Measurements from ENCODE around the gene TBC1D22A.
"Not testable (repeated sequence)": the region's sequence is repeated elsewhere in the genome, so short reads cannot be mapped to it uniquely, and the experiment has no call there.

Gene TBC1D22A, protein sequence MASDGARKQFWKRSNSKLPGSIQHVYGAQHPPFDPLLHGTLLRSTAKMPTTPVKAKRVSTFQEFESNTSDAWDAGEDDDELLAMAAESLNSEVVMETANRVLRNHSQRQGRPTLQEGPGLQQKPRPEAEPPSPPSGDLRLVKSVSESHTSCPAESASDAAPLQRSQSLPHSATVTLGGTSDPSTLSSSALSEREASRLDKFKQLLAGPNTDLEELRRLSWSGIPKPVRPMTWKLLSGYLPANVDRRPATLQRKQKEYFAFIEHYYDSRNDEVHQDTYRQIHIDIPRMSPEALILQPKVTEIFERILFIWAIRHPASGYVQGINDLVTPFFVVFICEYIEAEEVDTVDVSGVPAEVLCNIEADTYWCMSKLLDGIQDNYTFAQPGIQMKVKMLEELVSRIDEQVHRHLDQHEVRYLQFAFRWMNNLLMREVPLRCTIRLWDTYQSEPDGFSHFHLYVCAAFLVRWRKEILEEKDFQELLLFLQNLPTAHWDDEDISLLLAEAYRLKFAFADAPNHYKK
- long read RNA-seq, donor 1, partial matches to known transcripts, result 0 of 3 reads
- long read RNA-seq, donor 1, other reads (novel, unspliced or antisense), result 0 of 3 reads
- long read RNA-seq, donor 2, partial matches to known transcripts, result 0 of 3 reads
- long read RNA-seq, donor 2, other reads (novel, unspliced or antisense), result 0 of 3 reads
- long read RNA-seq, donor 3, result 0 reads
- long read RNA-seq, donor 4, partial matches to known transcripts, result 0 of 1 reads
- long read RNA-seq, donor 4, other reads (novel, unspliced or antisense), result 0 of 1 reads
- long read RNA-seq, donor 5, partial matches to known transcripts, result 0 of 2 reads
- long read RNA-seq, donor 5, other reads (novel, unspliced or antisense), result 0 of 2 reads
- long read RNA-seq, donor 6, partial matches to known transcripts, result 0 of 2 reads
- long read RNA-seq, donor 6, other reads (novel, unspliced or antisense), result 0 of 2 reads
- long read RNA-seq, donor 7, partial matches to known transcripts, result 14 of 15 reads
- long read RNA-seq, donor 7, other reads (novel, unspliced or antisense), result 0 of 15 reads
- long read RNA-seq, donor 8, partial matches to known transcripts, result 0 of 2 reads
- long read RNA-seq, donor 8, other reads (novel, unspliced or antisense), result 0 of 2 reads

GRCh38 chr22:46762238-46763050 is at the start of gene TBC1D22A:
Gene TBC1D22A, plus strand, starts transcription at chr22:46762650. Its CDS starts 137 bp downstream, at chr22:46762787.
- peak; percentile 89 for DNase-seq

DNA sequence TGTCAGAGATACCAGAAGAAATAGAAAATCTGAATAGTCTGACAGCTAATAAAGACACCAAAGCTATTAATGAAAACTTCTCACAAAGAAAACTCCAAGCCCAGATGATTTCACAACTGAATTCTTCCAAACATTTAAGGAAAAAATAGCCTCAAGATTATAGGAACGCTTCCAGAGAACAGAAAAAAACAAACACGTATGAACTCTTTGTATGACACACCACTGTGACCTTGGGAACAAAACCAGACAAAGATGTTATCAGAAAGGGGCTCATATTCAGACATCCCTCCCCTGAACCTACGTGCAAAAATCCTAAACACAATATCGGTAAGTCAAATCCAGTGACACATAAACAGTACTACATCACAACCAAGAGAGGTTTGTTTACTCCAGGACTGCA is 47.9 kb upstream of the TBC1D22A start:
- DNase-seq, result no peak

DNA sequence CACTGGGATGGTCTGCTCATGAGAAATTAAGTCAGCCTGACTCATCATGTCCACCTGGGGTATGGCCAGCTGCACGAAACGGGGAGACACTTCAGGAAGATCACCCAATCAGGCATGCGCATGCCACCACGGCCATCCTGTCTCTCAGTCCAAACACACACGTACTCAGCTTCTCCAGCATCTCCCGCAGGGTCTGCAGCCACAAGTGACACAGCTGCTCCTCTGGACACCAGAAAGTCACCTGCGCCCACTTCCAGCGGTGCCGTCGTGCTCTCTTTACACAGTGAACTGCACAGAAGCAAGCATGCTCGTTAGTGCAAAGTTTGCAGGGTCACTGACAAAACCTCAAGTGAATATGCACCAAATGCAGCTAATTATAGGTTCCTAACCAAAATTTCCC is 42.5 kb upstream of the TBC1D22A start:
- DNase-seq, result no peak

GRCh38 chr22:46721501-46722085 is 40.9 kb upstream of the TBC1D22A start:
- DNase-seq, result no peak

DNA sequence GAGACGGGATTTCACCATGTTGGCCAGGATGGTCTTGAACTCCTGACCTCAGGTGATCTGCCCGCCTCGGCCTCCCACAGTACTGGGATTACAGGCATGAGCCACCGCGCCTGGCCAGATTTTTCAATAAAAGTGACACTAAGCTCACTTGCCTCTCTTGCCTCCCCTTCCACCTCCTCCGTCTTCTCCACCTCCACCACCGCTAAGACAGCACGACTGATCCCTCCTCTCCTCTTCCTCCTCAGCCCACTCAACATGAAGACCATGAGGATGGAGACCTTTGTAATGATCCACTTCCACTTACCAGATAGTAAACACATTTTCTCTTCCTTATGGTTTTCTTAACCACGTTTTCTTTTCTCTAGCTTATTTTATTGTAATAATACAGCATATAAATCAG is 38.6 kb upstream of the TBC1D22A start:
- DNase-seq, result no peak

- no peak for DNase-seq
Measured at GRCh38 chr22:46725096-46725495, 37.4 kb upstream of the TBC1D22A start.

- no peak for DNase-seq
Measured at GRCh38 chr22:46726066-46726985, 36.1 kb upstream of the TBC1D22A start.

GRCh38 chr22:46726986-46727317 is 35.5 kb upstream of the TBC1D22A start:
- no peak for DNase-seq

DNA sequence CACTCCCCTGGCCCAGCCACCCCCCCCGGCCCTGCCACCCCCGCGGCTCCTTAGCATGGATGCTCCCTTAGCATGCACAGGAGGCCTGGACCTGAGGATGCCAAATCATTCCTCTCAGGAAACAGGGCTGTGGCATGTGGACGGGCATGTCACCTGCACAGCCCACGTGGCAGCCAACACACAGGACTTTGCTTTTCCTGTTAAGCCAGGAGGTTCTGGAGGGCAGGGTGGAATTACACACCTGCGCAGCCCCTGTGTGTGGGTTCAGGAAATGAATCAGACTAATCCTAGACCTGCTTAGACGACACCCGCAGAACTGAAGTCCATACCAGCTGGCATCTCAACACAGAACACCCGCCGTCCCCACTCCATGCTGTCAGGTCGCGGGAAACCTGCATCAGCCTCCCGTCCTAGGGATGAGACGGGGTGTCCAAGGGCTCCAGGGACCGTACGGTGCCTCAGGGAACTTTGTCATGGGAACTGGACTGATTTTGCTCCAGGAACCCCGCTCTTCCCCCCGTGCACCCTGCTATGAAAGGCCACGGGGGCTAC is 34.6 kb upstream of the TBC1D22A start:
- DNase-seq, result no peak

DNA sequence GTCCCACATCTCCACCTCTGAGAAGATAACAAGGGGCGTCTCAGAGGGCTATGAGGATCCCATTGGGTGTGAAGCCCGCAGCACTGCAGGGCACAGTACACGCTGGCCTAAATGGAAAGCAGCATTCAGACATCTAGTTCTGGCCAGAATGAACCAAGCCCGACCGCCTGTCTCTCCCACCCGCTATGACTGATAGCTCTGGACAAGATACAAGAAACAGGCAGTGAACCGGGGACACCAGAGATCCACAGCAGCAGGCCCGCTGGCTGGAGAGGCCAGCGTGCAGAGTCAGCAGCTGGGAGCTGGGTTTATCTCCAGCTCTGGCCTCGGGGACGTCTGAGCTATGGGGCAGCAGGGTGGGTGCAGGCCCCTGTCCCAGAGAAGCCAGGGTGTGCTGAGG is 34.0 kb upstream of the TBC1D22A start:
- DNase-seq, result no peak

DNA sequence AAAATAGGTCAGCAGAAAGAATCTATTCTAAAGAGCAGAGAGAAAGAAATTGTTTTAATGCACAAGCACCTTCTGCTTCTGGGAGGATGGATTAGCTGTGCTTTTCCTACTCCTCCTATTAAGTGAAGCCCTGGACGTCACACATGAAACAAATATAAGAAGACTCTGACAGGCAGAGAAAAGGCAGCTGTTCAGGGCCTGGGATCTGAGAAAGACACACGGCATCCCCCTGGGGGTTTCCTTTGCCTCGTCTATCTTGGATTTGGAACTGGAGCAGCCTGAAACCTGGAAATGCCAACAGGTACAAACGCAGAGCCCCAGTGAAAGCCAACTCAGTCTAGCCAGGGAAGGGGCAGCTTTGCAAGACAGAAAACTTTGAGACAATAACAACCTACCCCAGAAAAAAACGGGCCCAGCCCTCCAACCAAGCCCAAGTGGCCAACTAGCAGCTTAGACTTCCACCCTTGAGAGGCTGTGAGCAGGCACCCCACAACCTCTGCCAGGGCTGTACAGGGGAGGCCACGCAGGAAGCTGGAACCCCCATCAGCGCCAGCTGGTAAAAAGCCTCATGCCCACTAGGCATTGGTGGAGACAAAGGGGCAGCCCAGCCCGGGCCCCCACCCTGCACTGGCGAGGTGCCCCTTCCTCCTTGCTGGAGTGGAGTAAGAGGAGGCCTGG is 31.7 kb upstream of the TBC1D22A start:
- no peak for DNase-seq

- peak; percentile 51 for DNase-seq
Measured at GRCh38 chr22:46731246-46732040, 31.0 kb upstream of the TBC1D22A start.

DNA sequence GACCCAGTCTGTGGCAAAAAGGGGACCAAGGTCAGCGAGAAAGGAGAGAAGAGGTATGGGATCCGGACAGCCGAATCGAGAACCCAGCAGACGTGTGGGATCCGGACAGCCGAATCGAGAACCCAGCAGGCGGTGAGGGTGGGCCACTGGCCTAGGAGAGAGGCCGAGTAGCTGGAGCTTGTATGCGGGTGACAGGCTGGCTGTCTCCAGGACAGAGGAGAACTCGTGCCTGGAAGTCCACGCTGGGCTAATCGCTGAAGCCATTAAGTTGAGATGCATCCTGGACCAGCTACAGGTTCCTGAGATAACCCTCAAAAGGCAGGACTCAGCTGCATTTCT is 30.4 kb upstream of the TBC1D22A start:
- DNase-seq, result no peak

DNA sequence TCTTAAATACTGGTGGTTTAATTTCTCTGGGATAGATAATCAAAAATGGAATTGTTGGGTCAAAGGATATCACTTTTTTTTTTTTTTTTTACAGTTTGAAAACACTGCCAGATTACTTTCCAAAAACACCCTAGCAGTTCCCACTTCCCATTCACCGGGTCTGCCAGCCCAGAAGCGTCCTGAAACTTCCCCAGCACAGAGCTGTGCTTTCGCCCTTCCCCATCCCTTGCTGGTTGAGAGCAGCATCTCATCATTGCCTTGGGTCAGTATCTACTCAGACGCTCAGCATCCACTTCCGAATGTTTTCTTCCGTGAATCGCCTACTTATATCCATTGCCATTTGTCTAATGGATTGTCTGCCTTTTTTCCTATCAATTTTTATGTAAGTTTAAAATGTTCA is 29.9 kb upstream of the TBC1D22A start:
- DNase-seq, result no peak

DNA sequence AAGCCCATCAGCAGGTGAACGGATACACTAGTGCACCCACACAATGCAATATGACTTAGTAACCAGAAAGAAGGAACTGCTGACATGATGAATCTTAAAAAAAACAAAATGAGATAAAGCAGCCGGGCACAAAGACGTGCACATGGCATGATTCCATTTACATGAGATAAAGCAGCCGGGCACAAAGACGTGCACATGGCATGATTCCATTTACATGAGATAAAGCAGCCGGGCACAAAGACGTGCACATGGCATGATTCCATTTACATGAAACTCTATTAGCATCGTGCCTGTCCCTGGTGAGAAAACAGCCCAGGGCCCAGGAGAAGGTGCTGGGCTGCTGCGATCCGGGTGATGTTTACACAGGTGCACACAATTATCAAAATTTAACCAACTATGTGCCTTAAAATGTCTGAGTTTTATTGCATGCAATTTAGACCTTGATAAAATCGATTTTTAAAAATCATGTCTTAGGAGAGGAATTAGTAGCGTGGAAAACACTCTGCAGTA is 28.2 kb upstream of the TBC1D22A start:
- DNase-seq, result not testable (repeated sequence)

GRCh38 chr22:46734830-46735453 is 27.5 kb upstream of the TBC1D22A start:
- peak; percentile 58 for DNase-seq

DNA sequence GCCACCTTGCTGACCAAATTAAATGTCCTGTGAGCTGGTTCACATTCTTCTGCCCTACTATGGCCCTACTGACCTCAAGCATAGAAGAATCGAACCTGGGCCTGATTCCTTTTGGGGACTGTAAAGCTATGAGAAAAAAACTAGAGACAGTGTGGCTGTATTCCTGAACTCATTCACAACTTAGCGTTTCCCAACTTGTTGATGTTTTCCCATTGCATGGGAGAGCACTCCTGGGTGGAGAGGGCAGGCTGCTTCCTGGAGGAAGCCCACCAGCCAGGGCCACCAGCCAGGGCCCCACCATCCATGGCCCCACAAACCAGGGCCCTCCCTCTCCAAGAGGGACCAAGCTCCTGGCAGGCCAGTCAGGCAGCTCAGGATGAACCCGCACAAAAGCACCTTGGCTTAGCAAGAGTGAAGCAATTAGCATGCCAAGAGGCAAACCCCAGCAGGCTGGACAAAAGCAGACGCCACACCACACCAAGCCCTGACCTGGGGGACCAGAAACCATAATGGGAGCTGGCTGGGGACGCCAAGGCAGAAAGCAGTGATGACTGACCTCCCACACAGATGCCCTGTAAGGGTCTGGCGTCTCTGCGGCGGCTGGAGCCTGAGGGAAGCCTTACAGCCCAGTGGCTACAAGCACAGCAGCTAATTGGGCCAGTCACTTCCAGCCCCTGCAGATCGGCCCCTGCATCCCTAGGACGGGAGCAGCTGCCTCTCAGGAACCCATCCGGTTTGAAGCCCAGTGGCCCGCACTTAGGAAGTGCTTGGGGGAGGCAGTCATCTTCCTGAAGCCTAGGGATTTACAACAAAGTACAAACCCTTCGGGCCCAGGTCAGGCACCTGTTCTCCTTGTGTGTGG is 26.5 kb upstream of the TBC1D22A start:
- no peak for DNase-seq

All from right kidney (tissue), 9 donors.